Neural progenitor cell (in vitro differentiated cells): ENCODE results near the gene MOV10L1. TPM values are rescaled to one million over a fixed set of nuclear protein-coding genes. Genes with fewer than 3 reads are reported as not detected.

Experiments
- DNase-seq: peaks from one replicate; pipeline ENCODE4 v3.0.0-alpha.2; 2016; ENCODE audit warnings: low spot score
- H2AFZ ChIP-seq: fragments of 200-600 bp; sonication (generic); replicated peaks from 2 replicates; pipeline ENCODE4 v1.6.1; 2016; ENCODE audit warnings: antibody characterized with exemption
- H3F3A ChIP-seq: fragments of 200-600 bp; sonication (generic); 2 replicates; pipeline ENCODE4 v1.6.1; 2016; ENCODE audit warnings: antibody characterized with exemption, low read depth
- H3K27ac ChIP-seq: fragments of 200-600 bp; sonication (generic); 2 replicates; pipeline ENCODE4 v1.5.1; 2016; ENCODE audit warnings: mild to moderate bottlenecking
- H3K27me3 ChIP-seq: fragments of 200-600 bp; sonication (generic); 2 replicates; pipeline ENCODE4 v1.6.1; 2016; ENCODE audit warnings: mild to moderate bottlenecking, moderate library complexity
- H3K36me3 ChIP-seq: fragments of 200-600 bp; sonication (generic); 2 replicates; pipeline ENCODE4 v1.5.1; 2016
- H3K4me1 ChIP-seq: fragments of 200-600 bp; sonication (generic); 2 replicates; pipeline ENCODE4 v1.6.1; 2016; ENCODE audit warnings: mixed run types
- H3K4me2 ChIP-seq: fragments of 200-600 bp; sonication (generic); 2 replicates; pipeline ENCODE4 v1.6.1; 2016
- H3K4me3 ChIP-seq: fragments of 200-600 bp; sonication (generic); 2 replicates; pipeline ENCODE4 v1.5.1; 2016
- H3K79me2 ChIP-seq: fragments of 200-600 bp; sonication (generic); 2 replicates; pipeline ENCODE4 v1.6.1; 2016; ENCODE audit warnings: low read depth
- H3K9ac ChIP-seq: fragments of 200-600 bp; sonication (generic); 2 replicates; pipeline ENCODE4 v1.6.1; 2016
- H3K9me3 ChIP-seq: fragments of 200-600 bp; sonication (generic); 2 replicates; pipeline ENCODE4 v1.5.1; 2016; ENCODE audit warnings: low read depth
- H4K20me1 ChIP-seq: fragments of 200-600 bp; sonication (generic); 2 replicates; pipeline ENCODE4 v1.6.1; 2016; ENCODE audit warnings: low read depth
- H3K27ac Mint-ChIP-seq: 3 replicates; pipeline ENCODE4 v1.8.0; 2021; ENCODE audit warnings: mixed read lengths
- H3K27me3 Mint-ChIP-seq: 2 replicates; pipeline ENCODE4 v1.8.0; 2022; ENCODE audit warnings: low read depth, mild to moderate bottlenecking, inconsistent platforms, moderate library complexity, mixed read lengths; ENCODE audit not compliant: insufficient read depth
- H3K36me3 Mint-ChIP-seq: 3 replicates; pipeline ENCODE4 v1.8.0; 2021; ENCODE audit warnings: mixed read lengths
- H3K4me1 Mint-ChIP-seq: 3 replicates; pipeline ENCODE4 v1.8.0; 2021; ENCODE audit warnings: mixed read lengths
- H3K4me3 Mint-ChIP-seq: 3 replicates; pipeline ENCODE4 v1.8.0; 2021; ENCODE audit warnings: mild to moderate bottlenecking, moderate library complexity, mixed read lengths
- H3K9me3 Mint-ChIP-seq: 3 replicates; pipeline ENCODE4 v1.8.0; 2020; ENCODE audit warnings: mixed read lengths
- CTCF ChIP-seq: fragments of 200-600 bp; sonication (generic); IDR thresholded peaks from 2 replicates; pipeline ENCODE4 v1.5.1; 2017; ENCODE audit warnings: antibody characterized with exemption, mild to moderate bottlenecking
- EZH2 ChIP-seq: fragments of 200-600 bp; sonication (generic); IDR thresholded peaks from 2 replicates; pipeline ENCODE4 v1.6.1; 2017; ENCODE audit warnings: antibody characterized with exemption, mild to moderate bottlenecking, moderate library complexity
- EZH2phosphoT487 ChIP-seq: fragments of 200-600 bp; sonication (generic); IDR thresholded peaks from 2 replicates; pipeline ENCODE4 v1.6.1; 2017; ENCODE audit warnings: antibody characterized with exemption
- total RNA-seq: library from RNA; depleted of rRNA; stranded (reverse); fragments of >200 nt; gene quantifications from 2 replicates; pipeline ENCODE4 v1.2.3, GENCODE V29; 2015; ENCODE audit warnings: low replicate concordance

The MOV10L1 gene
- total RNA-seq, 1 donor from 2014 or later, result not detected

DNA sequence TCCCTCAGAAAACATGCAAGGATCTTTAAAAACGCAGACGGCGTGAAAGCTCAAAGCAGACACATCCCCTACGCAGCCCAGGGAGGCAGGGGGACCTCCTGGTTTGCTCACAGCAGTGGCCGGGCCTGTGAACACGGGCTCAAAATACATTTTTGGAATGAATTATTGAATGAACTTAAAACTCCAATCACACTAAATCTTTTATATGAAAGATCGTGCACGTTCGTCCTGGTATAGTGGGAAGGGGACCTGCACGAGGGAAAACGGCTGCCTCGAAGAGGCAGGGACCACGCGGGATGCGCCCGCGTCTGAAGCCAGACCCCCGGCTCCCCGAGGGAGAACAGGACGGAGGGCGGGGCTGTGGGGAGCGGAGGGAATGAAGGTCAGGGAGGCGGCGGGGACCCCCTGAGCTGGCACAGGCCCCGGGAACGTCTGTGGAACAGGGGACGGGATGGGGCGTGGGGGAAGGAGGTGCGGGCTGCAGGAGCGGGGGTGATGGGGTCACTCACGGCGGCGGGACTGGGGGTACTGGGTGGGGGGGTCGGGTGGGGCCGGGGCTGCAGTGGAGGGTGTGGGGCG, 79.5 kb downstream of the MOV10L1 start:
- peaks cover 13% of the 10 kb centered on the region for H3F3A ChIP-seq
- H3K9me3 Mint-ChIP-seq, result no peaks in the 10 kb centered on the region
- H3K9me3 ChIP-seq, result no peaks in the 10 kb centered on the region
- TF ChIP-seq EZH2, result peak; percentile 84
- TF ChIP-seq CTCF, result no peak
- peak; percentile 80 for TF ChIP-seq EZH2phosphoT487
- peaks cover 8% of the 10 kb centered on the region for H3K4me1 Mint-ChIP-seq
- DNase-seq, result no peak
- H3K4me1 ChIP-seq, result no peaks in the 10 kb centered on the region
- no peak overlapping the region for H3K27ac Mint-ChIP-seq
- peak overlapping the region; percentile 81 for H3K4me2 ChIP-seq
- H3K4me3 ChIP-seq, result peak overlapping the region; percentile 63
- no peaks in the 10 kb centered on the region for H3K79me2 ChIP-seq
- H3K9ac ChIP-seq, result no peak overlapping the region
- peak overlapping the region; percentile 85 for H3K4me3 Mint-ChIP-seq
- H2AFZ ChIP-seq, result no peak overlapping the region
- H3K27me3 ChIP-seq, result peaks cover 52% of the 10 kb centered on the region
- H3K36me3 ChIP-seq, result no peaks in the 10 kb centered on the region
- H4K20me1 ChIP-seq, result no peaks in the 10 kb centered on the region
- no peak overlapping the region for H3K27ac ChIP-seq
- no peaks in the 10 kb centered on the region for H3K36me3 Mint-ChIP-seq
- peaks cover 29% of the 10 kb centered on the region for H3K27me3 Mint-ChIP-seq

- DNase-seq, result peak; percentile 58
- H3K36me3 ChIP-seq, result no peaks in the 10 kb centered on the region
- H3K79me2 ChIP-seq, result no peaks in the 10 kb centered on the region
- peak overlapping the region; percentile 63 for H3K4me3 ChIP-seq
- Mint-ChIP-seq H3K4me1 (peaks cover 8% of the 10 kb centered on the region), H3K4me3 (peak overlapping the region; percentile 68), H3K27me3 (peaks cover 28% of the 10 kb centered on the region), H3K36me3 (no peaks in the 10 kb centered on the region), H3K9me3 (no peaks in the 10 kb centered on the region), H3K27ac (no peak overlapping the region)
- H4K20me1 ChIP-seq, result no peaks in the 10 kb centered on the region
- H3K27me3 ChIP-seq, result peaks cover 52% of the 10 kb centered on the region
- no peaks in the 10 kb centered on the region for H3K9me3 ChIP-seq
- H3F3A ChIP-seq, result peaks cover 13% of the 10 kb centered on the region
- H3K4me2 ChIP-seq, result peak overlapping the region; percentile 81
- H2AFZ ChIP-seq, result no peak overlapping the region
- no peaks in the 10 kb centered on the region for H3K4me1 ChIP-seq
- H3K27ac ChIP-seq, result no peak overlapping the region
- no peak overlapping the region for H3K9ac ChIP-seq
- no peak for TF ChIP-seq EZH2
- peak; percentile 18 for TF ChIP-seq CTCF
- TF ChIP-seq EZH2phosphoT487, result peak; percentile 36
These were observed 80.1 kb downstream of the MOV10L1 start for GRCh38 chr22:50169774-50170341.

GRCh38 chr22:50170453-50171318, 80.9 kb downstream of the MOV10L1 start, which contains the start of gene PANX2:
PANX2 (plus strand) TSS chr22:50170731; CDS start chr22:50170731, 0 bp downstream.
- TF ChIP-seq EZH2phosphoT487 (peak; percentile 43), CTCF (no peak), EZH2 (peak; percentile 79)
- DNase-seq, result peak; percentile 74
- Mint-ChIP-seq H3K27ac (no peak within 1 kb of the TSS), H3K4me3 (peak within 1 kb of the TSS; percentile 86), H3K9me3 (no peaks in the 10 kb centered on the region), H3K27me3 (peaks cover 24% of the 10 kb centered on the region), H3K4me1 (peaks cover 10% of the 10 kb centered on the region), H3K36me3 (no peaks in the 10 kb centered on the region)
- Histone ChIP-seq H3K36me3 (no peaks in the 10 kb centered on the region), H3K79me2 (no peaks in the 10 kb centered on the region), H3K4me3 (peak within 1 kb of the TSS; percentile 63), H3K9ac (no peak within 1 kb of the TSS), H3F3A (peaks cover 13% of the 10 kb centered on the region), H3K4me2 (peak within 1 kb of the TSS; percentile 83), H3K4me1 (no peaks in the 10 kb centered on the region), H3K9me3 (no peaks in the 10 kb centered on the region), H4K20me1 (no peaks in the 10 kb centered on the region), H3K27me3 (peaks cover 52% of the 10 kb centered on the region), H3K27ac (no peak within 1 kb of the TSS), H2AFZ (peak within 1 kb of the TSS; percentile 89)
